Measurements from ENCODE around the gene IL36RN.

Gene IL36RN

DNA sequence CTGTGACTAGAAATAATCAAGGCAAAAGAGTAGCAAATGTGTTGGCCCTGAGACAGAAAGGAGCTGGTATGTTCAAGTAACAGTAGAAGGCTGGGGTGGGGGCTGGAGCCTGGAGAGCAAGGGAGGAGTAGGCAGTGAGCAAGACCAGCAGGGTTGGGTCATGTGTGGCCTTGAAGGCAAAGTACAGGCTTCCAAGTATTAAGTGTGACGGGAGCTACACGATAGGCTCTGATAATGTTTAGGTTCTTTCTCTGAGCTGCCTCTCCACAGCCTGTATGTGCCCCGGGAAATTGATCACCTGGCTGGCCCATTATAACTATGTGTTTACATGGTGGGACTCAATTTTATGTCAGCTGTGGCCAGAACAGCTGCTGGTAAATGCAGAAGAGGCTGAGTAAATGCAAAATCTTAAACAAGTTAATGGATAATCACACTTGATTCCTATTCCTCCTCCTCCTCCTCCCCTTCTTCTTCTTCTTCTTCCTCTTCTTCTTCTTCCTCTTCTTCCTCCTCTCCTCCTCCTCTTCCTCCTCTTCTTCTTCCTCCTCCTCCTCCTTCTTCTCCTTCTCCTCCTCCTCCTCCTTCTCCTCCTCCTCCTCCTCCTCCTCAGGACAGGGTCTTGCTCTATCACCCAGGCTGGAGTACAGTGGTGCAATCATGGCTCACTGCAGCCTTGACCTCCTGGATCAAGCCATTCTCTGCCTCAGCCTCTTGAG is 18.1 kb downstream of the IL36RN start:
- no peak for DNase-seq (ENCODE audit: low read depth in 2 of 2)
- TF ChIP-seq, protein P1, sequence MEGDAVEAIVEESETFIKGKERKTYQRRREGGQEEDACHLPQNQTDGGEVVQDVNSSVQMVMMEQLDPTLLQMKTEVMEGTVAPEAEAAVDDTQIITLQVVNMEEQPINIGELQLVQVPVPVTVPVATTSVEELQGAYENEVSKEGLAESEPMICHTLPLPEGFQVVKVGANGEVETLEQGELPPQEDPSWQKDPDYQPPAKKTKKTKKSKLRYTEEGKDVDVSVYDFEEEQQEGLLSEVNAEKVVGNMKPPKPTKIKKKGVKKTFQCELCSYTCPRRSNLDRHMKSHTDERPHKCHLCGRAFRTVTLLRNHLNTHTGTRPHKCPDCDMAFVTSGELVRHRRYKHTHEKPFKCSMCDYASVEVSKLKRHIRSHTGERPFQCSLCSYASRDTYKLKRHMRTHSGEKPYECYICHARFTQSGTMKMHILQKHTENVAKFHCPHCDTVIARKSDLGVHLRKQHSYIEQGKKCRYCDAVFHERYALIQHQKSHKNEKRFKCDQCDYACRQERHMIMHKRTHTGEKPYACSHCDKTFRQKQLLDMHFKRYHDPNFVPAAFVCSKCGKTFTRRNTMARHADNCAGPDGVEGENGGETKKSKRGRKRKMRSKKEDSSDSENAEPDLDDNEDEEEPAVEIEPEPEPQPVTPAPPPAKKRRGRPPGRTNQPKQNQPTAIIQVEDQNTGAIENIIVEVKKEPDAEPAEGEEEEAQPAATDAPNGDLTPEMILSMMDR (IDR thresholded peaks at IDR 0.05; ENCODE audit: low read depth, low read length), result no peak
- no peak overlapping the region for H3K4me3 ChIP-seq (replicated peaks in 1 of 2; ENCODE audit: low read depth in 2 of 2, low read length in 2 of 2)

DNA sequence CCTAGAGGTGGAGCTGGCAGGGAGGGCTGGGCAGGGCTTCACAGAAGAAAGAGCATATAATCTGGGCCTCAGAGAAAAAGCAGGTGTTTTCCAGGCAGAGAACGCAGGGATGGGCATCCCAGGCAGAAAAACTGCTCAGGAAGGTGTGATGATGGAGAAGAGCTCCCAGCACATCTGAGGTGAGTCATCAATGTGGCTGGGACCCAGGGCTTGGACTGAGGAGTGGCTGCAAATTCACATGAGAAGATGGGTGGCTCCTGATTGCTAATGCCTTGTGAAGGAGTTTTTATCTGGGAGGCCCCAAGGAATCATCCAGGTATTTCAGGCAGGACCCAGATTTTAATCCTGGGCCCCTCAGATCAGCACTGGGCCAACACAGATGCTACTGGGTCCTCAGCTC is 18.9 kb downstream of the IL36RN start:
- H3K4me3 ChIP-seq (replicated peaks in 1 of 2; ENCODE audit: low read depth in 2 of 2, low read length in 2 of 2), result no peak overlapping the region
- TF ChIP-seq, protein P1 (IDR thresholded peaks at IDR 0.05; ENCODE audit: low read depth, low read length), result no peak
- DNase-seq (ENCODE audit: low read depth in 2 of 2), result no peak

DNA sequence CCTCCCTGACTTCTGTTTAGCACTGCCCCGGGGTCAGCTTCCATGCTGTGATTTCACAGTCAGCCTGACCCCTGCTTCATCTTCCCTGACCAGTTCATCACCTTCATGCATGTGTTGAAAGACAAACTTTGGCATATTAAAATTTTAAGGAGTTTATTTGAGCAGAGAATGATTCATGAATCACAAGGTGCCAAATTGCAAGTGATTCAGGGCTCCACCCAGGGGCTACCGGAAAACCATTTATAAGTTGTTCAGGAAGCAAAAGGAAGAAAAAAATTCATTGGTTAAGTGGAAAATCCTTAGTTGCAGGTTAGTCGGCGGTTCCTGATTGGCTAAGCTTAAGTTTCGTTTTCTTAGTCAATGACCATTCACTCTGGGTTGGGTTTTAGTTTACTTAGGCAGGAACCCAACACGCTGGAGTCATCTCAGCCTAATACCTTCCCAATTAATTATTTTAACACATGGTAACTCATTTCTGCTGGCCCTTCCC is 19.4 kb downstream of the IL36RN start:
- TF ChIP-seq, protein P1 (IDR thresholded peaks at IDR 0.05; ENCODE audit: low read depth, low read length), result no peak
- DNase-seq (ENCODE audit: low read depth in 2 of 2), result peak; percentile 9 to 38

DNA sequence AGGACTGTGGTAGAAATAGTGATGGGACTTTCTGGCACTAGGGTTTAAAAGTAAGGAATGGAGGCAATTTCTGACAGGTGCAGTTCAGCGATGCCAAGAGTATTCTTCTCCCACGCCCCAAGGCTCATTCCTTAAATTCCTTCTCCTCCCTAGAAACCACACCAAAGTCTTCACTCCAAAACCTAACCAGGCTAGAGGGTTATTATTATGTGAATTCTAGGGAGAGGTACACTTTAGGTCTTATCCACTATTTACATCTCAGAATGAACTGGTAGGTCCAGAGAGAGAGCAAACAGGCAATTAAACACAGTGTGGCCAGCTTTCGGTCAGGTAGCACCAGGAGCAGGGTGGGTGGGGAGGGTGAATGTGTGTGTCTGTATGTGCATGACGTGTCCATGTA is 20.1 kb downstream of the IL36RN start:
- DNase-seq (ENCODE audit: low read depth in 2 of 2), result no peak
- TF ChIP-seq, protein P1 (IDR thresholded peaks at IDR 0.05; ENCODE audit: low read depth, low read length), result no peak

More for the DNA sequence above, 19.4 kb downstream of the IL36RN start:
- H3K4me3 ChIP-seq (replicated peaks in 1 of 2; ENCODE audit: low read depth in 2 of 2, low read length in 2 of 2), result no peak overlapping the region

DNA sequence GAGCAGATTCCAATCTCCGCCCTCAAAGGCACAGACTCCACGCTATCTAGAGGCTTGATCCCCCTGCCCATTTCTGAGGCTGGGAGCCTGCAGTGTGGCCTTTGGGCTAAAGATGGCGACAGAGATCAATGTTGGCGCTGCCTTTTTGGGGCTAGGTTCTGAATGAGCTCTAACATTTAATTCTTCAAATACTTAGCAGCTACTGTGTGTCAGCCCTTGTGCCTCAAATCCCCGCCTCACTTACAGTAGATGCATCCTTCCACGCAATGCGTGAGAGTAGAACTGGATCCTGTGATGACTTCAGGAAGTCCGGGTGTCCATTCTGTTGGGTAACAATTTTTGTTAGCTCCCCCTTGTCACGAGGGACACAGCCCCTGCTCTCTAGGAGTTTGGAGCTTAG is 21.1 kb downstream of the IL36RN start:
- peak; percentile 28 to 31 for DNase-seq (ENCODE audit: low read depth in 2 of 2)
- TF ChIP-seq, protein P1 (IDR thresholded peaks at IDR 0.05; ENCODE audit: low read depth, low read length), result peak; percentile 78
- H3K4me3 ChIP-seq (replicated peaks in 1 of 2; ENCODE audit: low read depth in 2 of 2, low read length in 2 of 2), result no peak overlapping the region

More for the DNA sequence above, 20.1 kb downstream of the IL36RN start:
- H3K4me3 ChIP-seq (replicated peaks in 1 of 2; ENCODE audit: low read depth in 2 of 2, low read length in 2 of 2), result no peak overlapping the region

DNA sequence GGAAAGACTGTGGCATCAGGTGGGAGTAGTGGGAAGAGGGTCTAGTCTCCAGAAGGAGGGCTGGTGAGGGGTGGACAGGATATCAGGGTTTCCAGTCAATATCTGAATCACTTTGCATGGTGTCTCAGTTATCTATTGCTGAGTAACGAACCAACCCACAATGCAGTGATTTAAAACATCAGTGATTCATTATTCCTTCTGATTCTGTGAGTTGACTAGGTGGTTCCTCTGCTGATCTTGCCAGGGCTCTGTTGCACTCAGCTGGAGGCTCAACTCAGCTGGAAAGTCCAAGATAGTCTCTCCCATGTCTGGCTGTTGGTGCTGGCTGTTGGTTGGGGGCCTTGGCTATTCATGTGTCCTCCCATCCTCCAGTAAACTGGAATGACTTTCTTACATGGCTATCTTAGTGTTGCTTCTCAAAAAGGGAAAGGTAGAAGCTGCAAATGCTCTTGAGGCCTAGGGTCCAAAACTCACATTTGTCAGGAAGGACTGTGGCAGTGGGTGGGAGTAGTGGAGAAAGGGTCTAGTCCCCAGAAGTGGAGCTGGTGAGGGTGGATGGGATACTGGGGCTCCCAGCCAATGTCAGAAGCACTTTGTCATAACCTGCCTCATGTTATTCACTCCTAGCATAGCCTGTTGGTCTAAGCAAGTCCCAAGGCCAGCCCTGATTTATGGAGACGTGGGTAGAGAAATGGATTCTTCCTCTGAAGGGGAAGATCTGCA is 22.7 kb downstream of the IL36RN start:
- DNase-seq (ENCODE audit: low read depth in 2 of 2), result no peak
- H3K4me3 ChIP-seq (replicated peaks in 1 of 2; ENCODE audit: low read depth in 2 of 2, low read length in 2 of 2), result no peak overlapping the region
- TF ChIP-seq, protein P1 (IDR thresholded peaks at IDR 0.05; ENCODE audit: low read depth, low read length), result no peak
